Measurements from ENCODE around the gene MED16.

- TF ChIP-seq, protein P1, sequence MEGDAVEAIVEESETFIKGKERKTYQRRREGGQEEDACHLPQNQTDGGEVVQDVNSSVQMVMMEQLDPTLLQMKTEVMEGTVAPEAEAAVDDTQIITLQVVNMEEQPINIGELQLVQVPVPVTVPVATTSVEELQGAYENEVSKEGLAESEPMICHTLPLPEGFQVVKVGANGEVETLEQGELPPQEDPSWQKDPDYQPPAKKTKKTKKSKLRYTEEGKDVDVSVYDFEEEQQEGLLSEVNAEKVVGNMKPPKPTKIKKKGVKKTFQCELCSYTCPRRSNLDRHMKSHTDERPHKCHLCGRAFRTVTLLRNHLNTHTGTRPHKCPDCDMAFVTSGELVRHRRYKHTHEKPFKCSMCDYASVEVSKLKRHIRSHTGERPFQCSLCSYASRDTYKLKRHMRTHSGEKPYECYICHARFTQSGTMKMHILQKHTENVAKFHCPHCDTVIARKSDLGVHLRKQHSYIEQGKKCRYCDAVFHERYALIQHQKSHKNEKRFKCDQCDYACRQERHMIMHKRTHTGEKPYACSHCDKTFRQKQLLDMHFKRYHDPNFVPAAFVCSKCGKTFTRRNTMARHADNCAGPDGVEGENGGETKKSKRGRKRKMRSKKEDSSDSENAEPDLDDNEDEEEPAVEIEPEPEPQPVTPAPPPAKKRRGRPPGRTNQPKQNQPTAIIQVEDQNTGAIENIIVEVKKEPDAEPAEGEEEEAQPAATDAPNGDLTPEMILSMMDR (IDR thresholded peaks at IDR 0.05 in 2 of 3, conservative IDR thresholded peaks at IDR 0.05 in 1 of 3; ENCODE audit: control insufficient read depth in 2 of 3, extremely low read depth in 1 of 3, insufficient read depth in 1 of 3, low read depth in 3 of 3, low read length in 3 of 3), result no peak
- no peak for TF ChIP-seq ZBED1 (IDR thresholded peaks at IDR 0.05; ENCODE audit: borderline replicate concordance)
- TF ChIP-seq BRCA1 (IDR thresholded peaks at IDR 0.05; ENCODE audit: low read depth, low read length), result no peak
- TF ChIP-seq, protein P2, sequence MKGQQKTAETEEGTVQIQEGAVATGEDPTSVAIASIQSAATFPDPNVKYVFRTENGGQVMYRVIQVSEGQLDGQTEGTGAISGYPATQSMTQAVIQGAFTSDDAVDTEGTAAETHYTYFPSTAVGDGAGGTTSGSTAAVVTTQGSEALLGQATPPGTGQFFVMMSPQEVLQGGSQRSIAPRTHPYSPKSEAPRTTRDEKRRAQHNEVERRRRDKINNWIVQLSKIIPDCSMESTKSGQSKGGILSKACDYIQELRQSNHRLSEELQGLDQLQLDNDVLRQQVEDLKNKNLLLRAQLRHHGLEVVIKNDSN (IDR thresholded peaks at IDR 0.05; ENCODE audit: borderline replicate concordance, extremely low read length, insufficient read depth, low read depth, low read length), result no peak
- TF ChIP-seq, protein P3, sequence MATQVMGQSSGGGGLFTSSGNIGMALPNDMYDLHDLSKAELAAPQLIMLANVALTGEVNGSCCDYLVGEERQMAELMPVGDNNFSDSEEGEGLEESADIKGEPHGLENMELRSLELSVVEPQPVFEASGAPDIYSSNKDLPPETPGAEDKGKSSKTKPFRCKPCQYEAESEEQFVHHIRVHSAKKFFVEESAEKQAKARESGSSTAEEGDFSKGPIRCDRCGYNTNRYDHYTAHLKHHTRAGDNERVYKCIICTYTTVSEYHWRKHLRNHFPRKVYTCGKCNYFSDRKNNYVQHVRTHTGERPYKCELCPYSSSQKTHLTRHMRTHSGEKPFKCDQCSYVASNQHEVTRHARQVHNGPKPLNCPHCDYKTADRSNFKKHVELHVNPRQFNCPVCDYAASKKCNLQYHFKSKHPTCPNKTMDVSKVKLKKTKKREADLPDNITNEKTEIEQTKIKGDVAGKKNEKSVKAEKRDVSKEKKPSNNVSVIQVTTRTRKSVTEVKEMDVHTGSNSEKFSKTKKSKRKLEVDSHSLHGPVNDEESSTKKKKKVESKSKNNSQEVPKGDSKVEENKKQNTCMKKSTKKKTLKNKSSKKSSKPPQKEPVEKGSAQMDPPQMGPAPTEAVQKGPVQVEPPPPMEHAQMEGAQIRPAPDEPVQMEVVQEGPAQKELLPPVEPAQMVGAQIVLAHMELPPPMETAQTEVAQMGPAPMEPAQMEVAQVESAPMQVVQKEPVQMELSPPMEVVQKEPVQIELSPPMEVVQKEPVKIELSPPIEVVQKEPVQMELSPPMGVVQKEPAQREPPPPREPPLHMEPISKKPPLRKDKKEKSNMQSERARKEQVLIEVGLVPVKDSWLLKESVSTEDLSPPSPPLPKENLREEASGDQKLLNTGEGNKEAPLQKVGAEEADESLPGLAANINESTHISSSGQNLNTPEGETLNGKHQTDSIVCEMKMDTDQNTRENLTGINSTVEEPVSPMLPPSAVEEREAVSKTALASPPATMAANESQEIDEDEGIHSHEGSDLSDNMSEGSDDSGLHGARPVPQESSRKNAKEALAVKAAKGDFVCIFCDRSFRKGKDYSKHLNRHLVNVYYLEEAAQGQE (IDR thresholded peaks at IDR 0.05; ENCODE audit: low read depth, low read length), result no peak
Measured at GRCh38 chr19:900043-900301, 7.0 kb upstream of the MED16 start.
